ENCODE results near the gene COG1. TPM values are rescaled to one million over a fixed set of nuclear protein-coding genes. Genes with fewer than 3 reads are reported as not detected.

COG1 gene
- total RNA-seq, 1 experiment from 2014 or later, result 41.2 TPM

- POLR2A ChIA-PET, result interaction anchor here (0.7 to 1.1 kb wide), 2 partner anchors 13 to 23 kb away, joined by 4 to 5 read pairs; no protein-coding TSS in a partner anchor
- no peaks in the 10 kb centered on the region for H3K27me3 ChIP-seq (ENCODE audit: control insufficient read depth, insufficient read depth, low read length)
Measured at GRCh38 chr17:73157521-73157890, 35.3 kb upstream of the COG1 start.

GRCh38 chr17:73158133-73158532 is 34.7 kb upstream of the COG1 start:
- Histone ChIP-seq H3K9me3 (ENCODE audit: control insufficient read depth, insufficient read depth, low read depth, low read length) (no peaks in the 10 kb centered on the region), H3K36me3 (ENCODE audit: control insufficient read depth, insufficient read depth, low read length) (no peaks in the 10 kb centered on the region), H3K4me3 (ENCODE audit: low read depth in 2 of 2, low read length in 2 of 2) (no peak overlapping the region), H3K4me1 (ENCODE audit: control insufficient read depth, insufficient read depth, low read length) (peaks cover 16% of the 10 kb centered on the region), H3K27ac (ENCODE audit: low read length) (no peak overlapping the region), H3K27me3 (ENCODE audit: control insufficient read depth, insufficient read depth, low read length) (no peaks in the 10 kb centered on the region)
- ATAC-seq, result no peak
- ChIA-PET POLR2A (no interaction called here), CTCF (no interaction called here)
- TF ChIP-seq REST (IDR thresholded peaks at IDR 0.05; ENCODE audit: insufficient read depth in 1 of 2, low read depth in 2 of 2, low read length in 1 of 2), result no peak
- TF ChIP-seq SIN3A (IDR thresholded peaks at IDR 0.05; ENCODE audit: borderline replicate concordance, insufficient read depth, low read depth, low read length), result no peak
- no peak for TF ChIP-seq TCF7L2 (IDR thresholded peaks at IDR 0.05; ENCODE audit: low read depth, low read length)
- TF ChIP-seq POLR2AphosphoS5 (IDR thresholded peaks at IDR 0.05; ENCODE audit: low read depth, low read length), result no peak
- TF ChIP-seq CTCF (IDR thresholded peaks at IDR 0.05), result no peak
- in situ Hi-C loops (cut with HindIII; ENCODE audit: low pct_unique_long_range_greater_than_20kb, low sequenced_read_pairs) (no loop called here), intact Hi-C loops (cut with micrococcal nuclease; ENCODE audit: unreplicated experiment) (loop anchor here (10.0 kb wide), 1 partner anchor 173 kb away; no protein-coding TSS in a partner anchor)
- no TSS peak for BruUV-seq (replicated peaks)
- no peak for DNase-seq (ENCODE audit: low read depth, low spot score)

More at GRCh38 chr17:73157521-73157890, 35.3 kb upstream of the COG1 start:
- intact Hi-C loops (cut with micrococcal nuclease; ENCODE audit: unreplicated experiment), result loop anchor here (10.0 kb wide), 1 partner anchor 173 kb away; no protein-coding TSS in a partner anchor
- no peaks in the 10 kb centered on the region for H3K9me3 ChIP-seq (ENCODE audit: control insufficient read depth, insufficient read depth, low read depth, low read length)
- H3K4me1 ChIP-seq (ENCODE audit: control insufficient read depth, insufficient read depth, low read length), result peaks cover 16% of the 10 kb centered on the region
- no peak overlapping the region for H3K4me3 ChIP-seq (ENCODE audit: low read depth in 2 of 2, low read length in 2 of 2)
- CTCF ChIA-PET, result interaction anchor here (0.5 to 2.0 kb wide), 3 partner anchors 17 to 172 kb away, joined by 3 to 10 read pairs (median 3); no protein-coding TSS in a partner anchor
- no peak for ATAC-seq
- no peak for TF ChIP-seq POLR2AphosphoS5 (IDR thresholded peaks at IDR 0.05; ENCODE audit: low read depth, low read length)
- no peak for TF ChIP-seq TCF7L2 (IDR thresholded peaks at IDR 0.05; ENCODE audit: low read depth, low read length)
- TF ChIP-seq CTCF (IDR thresholded peaks at IDR 0.05), result no peak
- TF ChIP-seq REST (IDR thresholded peaks at IDR 0.05; ENCODE audit: insufficient read depth in 1 of 2, low read depth in 2 of 2, low read length in 1 of 2), result no peak
- no peak for TF ChIP-seq SIN3A (IDR thresholded peaks at IDR 0.05; ENCODE audit: borderline replicate concordance, insufficient read depth, low read depth, low read length)
- H3K27ac ChIP-seq (ENCODE audit: low read length), result 0 out of 2 replicates have a peak overlapping the region, but pooled peaks have one; percentile 11
- no peaks in the 10 kb centered on the region for H3K36me3 ChIP-seq (ENCODE audit: control insufficient read depth, insufficient read depth, low read length)
- DNase-seq (ENCODE audit: low read depth, low spot score), result no peak
- BruUV-seq (replicated peaks), result no TSS peak
- in situ Hi-C loops (cut with HindIII; ENCODE audit: low pct_unique_long_range_greater_than_20kb, low sequenced_read_pairs), result no loop called here

All from Panc1 (cell line).